ENCODE data around the gene ACTN1.

Gene ACTN1

DNA sequence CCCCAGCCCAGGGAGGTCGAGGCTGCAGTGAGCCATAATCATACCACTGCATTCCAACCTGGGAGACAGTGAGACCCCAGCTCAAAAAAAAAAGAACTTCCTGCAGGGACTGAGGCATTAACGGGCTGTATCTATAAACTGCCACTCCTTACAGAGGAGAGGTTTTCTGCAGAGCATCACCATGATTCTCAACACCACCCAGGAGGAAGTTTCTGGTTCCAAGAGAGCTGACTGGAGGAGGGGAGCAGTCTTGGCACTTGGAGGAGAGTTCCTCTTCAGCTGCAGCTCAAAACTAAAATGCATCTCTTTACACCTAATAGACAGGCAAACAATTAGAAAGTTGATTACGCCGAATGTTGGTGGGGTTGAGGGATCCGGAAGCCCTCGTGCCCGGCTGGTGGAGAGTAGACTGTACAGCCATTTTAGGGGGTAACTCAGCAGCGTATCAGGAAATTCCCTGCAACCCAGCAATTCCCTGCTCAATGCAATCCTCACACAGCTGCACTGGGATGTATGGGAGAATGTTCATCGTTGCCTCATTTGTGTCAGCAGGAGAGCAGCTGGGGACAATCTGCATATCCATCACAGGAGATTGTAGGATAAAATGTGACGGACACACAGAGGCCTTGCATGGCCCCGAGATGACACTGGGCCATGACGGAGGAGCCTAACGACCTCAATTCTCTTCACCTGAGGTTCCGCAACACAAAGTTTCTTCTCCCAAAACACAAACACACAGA is 36.6 kb downstream of the ACTN1 start:
- H3K36me3 ChIP-seq (ENCODE audit: control insufficient read depth in 1 of 2, insufficient read depth in 2 of 2, low read depth in 1 of 2, low read length in 2 of 2) = peaks cover 13 to 36% of the 10 kb centered on the region in 2 experiments
- H2BK120ac ChIP-seq (ENCODE audit: low read depth, low read length) = no peak overlapping the region
- no peak overlapping the region for H3K23ac ChIP-seq (ENCODE audit: low read length in 2 of 2)
- no peaks in the 10 kb centered on the region for H3K9me3 ChIP-seq (ENCODE audit: control insufficient read depth, low read length)
- H2BK15ac ChIP-seq (ENCODE audit: low read depth, poor library complexity, severe bottlenecking) = peak overlapping the region; percentile 6
- H4K91ac ChIP-seq (ENCODE audit: low read length) = peak overlapping the region; percentile 3
- H2BK5ac ChIP-seq (ENCODE audit: low read depth, low read length, poor library complexity, severe bottlenecking) = peak overlapping the region; percentile 9
- H3K9ac ChIP-seq (ENCODE audit: low read length) = no peak overlapping the region
- peak overlapping the region in 1 of 2 experiments; percentile 61 for H2BK12ac ChIP-seq (ENCODE audit: low read length in 2 of 2)
- no peaks in the 10 kb centered on the region for H3K79me1 ChIP-seq (replicated peaks; ENCODE audit: low read length, poor library complexity, severe bottlenecking)
- peak; percentile 58 for DNase-seq
- peak overlapping the region; percentile 12 for H3K4me2 ChIP-seq (ENCODE audit: low read length, poor library complexity, severe bottlenecking)
- peaks cover 70% of the 10 kb centered on the region for H3K4me1 ChIP-seq (ENCODE audit: control insufficient read depth, insufficient read depth, low read depth, low read length)
- H2AK5ac ChIP-seq (ENCODE audit: low read length, severe bottlenecking) = peak overlapping the region; percentile 32
- WGBS = 64% methylated on average over 13 of the region's 14 CpGs
- H3K18ac ChIP-seq (ENCODE audit: low read depth in 1 of 2, low read length in 2 of 2) = peak overlapping the region; percentile 8 to 29
- peak overlapping the region in 1 of 2 experiments; percentile 13 for H3K4ac ChIP-seq (ENCODE audit: low read depth in 1 of 2, low read length in 2 of 2)
- peak overlapping the region; percentile 84 for H3K27ac ChIP-seq (ENCODE audit: low read length, poor library complexity, severe bottlenecking)
- H2AFZ ChIP-seq (ENCODE audit: low read depth, low read length) = no peak overlapping the region
- no peaks in the 10 kb centered on the region for H3K27me3 ChIP-seq (ENCODE audit: control insufficient read depth in 1 of 2, insufficient read depth in 1 of 2, low read length in 2 of 2)
- H4K8ac ChIP-seq (ENCODE audit: low read length) = peak overlapping the region; percentile 22
- H3K14ac ChIP-seq (ENCODE audit: low read length in 2 of 2) = no peak overlapping the region
- no peak overlapping the region for H3K4me3 ChIP-seq (ENCODE audit: insufficient read depth in 1 of 2, low read depth in 1 of 2, low read length in 2 of 2)

DNA sequence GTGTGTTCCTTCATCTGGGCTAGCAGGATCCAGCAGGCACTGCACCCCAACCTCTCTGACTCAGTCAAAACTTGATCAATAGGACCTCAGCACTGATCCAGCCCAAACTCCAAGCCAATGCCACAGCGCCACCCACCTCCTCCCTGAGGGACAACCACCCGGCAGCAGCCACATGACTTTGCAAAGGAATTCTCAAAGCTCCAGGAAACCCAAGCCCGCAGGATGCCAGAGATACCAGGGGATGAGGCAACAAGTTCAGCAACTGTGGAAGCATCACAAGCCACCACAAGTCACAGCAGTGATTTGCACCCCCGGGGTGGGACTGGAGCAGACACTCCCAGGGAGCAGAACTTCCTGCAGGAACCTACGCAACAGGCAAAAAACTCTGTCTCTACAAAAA is 37.3 kb downstream of the ACTN1 start:
- DNase-seq = peak; percentile 96
- Histone ChIP-seq H2BK12ac (ENCODE audit: low read length in 2 of 2) (peak overlapping the region in 1 of 2 experiments; percentile 38), H4K8ac (ENCODE audit: low read length) (no peak overlapping the region), H3K27me3 (ENCODE audit: control insufficient read depth in 1 of 2, insufficient read depth in 1 of 2, low read length in 2 of 2) (no peaks in the 10 kb centered on the region), H4K91ac (ENCODE audit: low read length) (peak overlapping the region; percentile 29), H3K23ac (ENCODE audit: low read length in 2 of 2) (no peak overlapping the region), H2BK5ac (ENCODE audit: low read depth, low read length, poor library complexity, severe bottlenecking) (peak overlapping the region; percentile 31), H3K9me3 (ENCODE audit: control insufficient read depth, low read length) (no peaks in the 10 kb centered on the region), H2BK120ac (ENCODE audit: low read depth, low read length) (peak overlapping the region; percentile 36), H3K18ac (ENCODE audit: low read depth in 1 of 2, low read length in 2 of 2) (peak overlapping the region in 1 of 2 experiments; percentile 64), H2AK5ac (ENCODE audit: low read length, severe bottlenecking) (peak overlapping the region; percentile 40), H3K9ac (ENCODE audit: low read length) (no peak overlapping the region), H3K4me1 (ENCODE audit: control insufficient read depth, insufficient read depth, low read depth, low read length) (peaks cover 68% of the 10 kb centered on the region), H3K36me3 (ENCODE audit: control insufficient read depth in 1 of 2, insufficient read depth in 2 of 2, low read depth in 1 of 2, low read length in 2 of 2) (peaks cover 14 to 32% of the 10 kb centered on the region in 2 experiments), H2BK15ac (ENCODE audit: low read depth, poor library complexity, severe bottlenecking) (no peak overlapping the region), H3K79me1 (replicated peaks; ENCODE audit: low read length, poor library complexity, severe bottlenecking) (no peaks in the 10 kb centered on the region), H3K4me3 (ENCODE audit: insufficient read depth in 1 of 2, low read depth in 1 of 2, low read length in 2 of 2) (no peak overlapping the region), H3K14ac (ENCODE audit: low read length in 2 of 2) (no peak overlapping the region), H2AFZ (ENCODE audit: low read depth, low read length) (no peak overlapping the region), H3K4me2 (ENCODE audit: low read length, poor library complexity, severe bottlenecking) (no peak overlapping the region), H3K27ac (ENCODE audit: low read length, poor library complexity, severe bottlenecking) (peak overlapping the region; percentile 98), H3K4ac (ENCODE audit: low read depth in 1 of 2, low read length in 2 of 2) (no peak overlapping the region)
- WGBS = 42% methylated on average over 5 of the region's 5 CpGs

DNA sequence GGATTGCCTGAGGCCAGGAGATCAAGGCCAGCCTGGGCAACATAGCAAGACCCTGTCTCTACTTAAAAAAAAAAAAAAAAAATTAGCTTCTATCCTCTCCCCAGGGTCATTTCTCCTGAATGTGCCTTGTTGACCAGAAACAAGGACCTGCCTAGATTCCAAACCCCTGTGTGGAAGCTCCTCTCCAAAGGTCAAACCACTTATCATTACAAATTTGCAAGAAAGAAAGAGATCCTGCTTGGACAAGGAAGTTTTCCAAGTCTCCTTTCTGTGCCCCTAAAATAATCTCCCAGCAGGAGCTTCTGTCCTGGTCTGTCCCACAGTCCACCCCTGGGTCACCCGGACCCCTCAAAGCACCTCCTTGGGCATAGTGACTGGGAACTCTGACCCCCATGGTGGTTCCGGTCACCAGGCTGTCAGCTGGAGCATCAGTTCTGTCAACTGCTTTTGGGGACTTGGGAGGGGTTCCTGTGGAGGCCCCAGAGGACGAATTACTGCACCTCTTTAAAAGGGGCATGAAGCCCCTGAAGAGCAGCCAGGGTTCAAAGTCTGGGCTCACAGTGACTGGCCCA is 38.4 kb downstream of the ACTN1 start:
- Histone ChIP-seq H4K91ac (ENCODE audit: low read length) (no peak overlapping the region), H3K27me3 (ENCODE audit: control insufficient read depth in 1 of 2, insufficient read depth in 1 of 2, low read length in 2 of 2) (no peaks in the 10 kb centered on the region), H3K23ac (ENCODE audit: low read length in 2 of 2) (no peak overlapping the region), H3K14ac (ENCODE audit: low read length in 2 of 2) (no peak overlapping the region), H3K4me1 (ENCODE audit: control insufficient read depth, insufficient read depth, low read depth, low read length) (peaks cover 64% of the 10 kb centered on the region), H3K4me2 (ENCODE audit: low read length, poor library complexity, severe bottlenecking) (no peak overlapping the region), H2BK120ac (ENCODE audit: low read depth, low read length) (peak overlapping the region; percentile 71), H3K9ac (ENCODE audit: low read length) (no peak overlapping the region), H3K9me3 (ENCODE audit: control insufficient read depth, low read length) (no peaks in the 10 kb centered on the region), H3K27ac (ENCODE audit: low read length, poor library complexity, severe bottlenecking) (peak overlapping the region; percentile 98), H3K79me1 (replicated peaks; ENCODE audit: low read length, poor library complexity, severe bottlenecking) (no peaks in the 10 kb centered on the region), H2BK12ac (ENCODE audit: low read length in 2 of 2) (peak overlapping the region in 1 of 2 experiments; percentile 54), H3K18ac (ENCODE audit: low read depth in 1 of 2, low read length in 2 of 2) (peak overlapping the region in 1 of 2 experiments; percentile 52), H2BK15ac (ENCODE audit: low read depth, poor library complexity, severe bottlenecking) (peak overlapping the region; percentile 94), H2AFZ (ENCODE audit: low read depth, low read length) (no peak overlapping the region), H2AK5ac (ENCODE audit: low read length, severe bottlenecking) (peak overlapping the region; percentile 94), H3K4ac (ENCODE audit: low read depth in 1 of 2, low read length in 2 of 2) (no peak overlapping the region), H2BK5ac (ENCODE audit: low read depth, low read length, poor library complexity, severe bottlenecking) (peak overlapping the region; percentile 50), H3K4me3 (ENCODE audit: insufficient read depth in 1 of 2, low read depth in 1 of 2, low read length in 2 of 2) (no peak overlapping the region), H3K36me3 (ENCODE audit: control insufficient read depth in 1 of 2, insufficient read depth in 2 of 2, low read depth in 1 of 2, low read length in 2 of 2) (peaks cover 22 to 31% of the 10 kb centered on the region in 2 experiments), H4K8ac (ENCODE audit: low read length) (no peak overlapping the region)
- WGBS = 91% methylated on average over 3 of the region's 3 CpGs
- DNase-seq = peak; percentile 56

DNA sequence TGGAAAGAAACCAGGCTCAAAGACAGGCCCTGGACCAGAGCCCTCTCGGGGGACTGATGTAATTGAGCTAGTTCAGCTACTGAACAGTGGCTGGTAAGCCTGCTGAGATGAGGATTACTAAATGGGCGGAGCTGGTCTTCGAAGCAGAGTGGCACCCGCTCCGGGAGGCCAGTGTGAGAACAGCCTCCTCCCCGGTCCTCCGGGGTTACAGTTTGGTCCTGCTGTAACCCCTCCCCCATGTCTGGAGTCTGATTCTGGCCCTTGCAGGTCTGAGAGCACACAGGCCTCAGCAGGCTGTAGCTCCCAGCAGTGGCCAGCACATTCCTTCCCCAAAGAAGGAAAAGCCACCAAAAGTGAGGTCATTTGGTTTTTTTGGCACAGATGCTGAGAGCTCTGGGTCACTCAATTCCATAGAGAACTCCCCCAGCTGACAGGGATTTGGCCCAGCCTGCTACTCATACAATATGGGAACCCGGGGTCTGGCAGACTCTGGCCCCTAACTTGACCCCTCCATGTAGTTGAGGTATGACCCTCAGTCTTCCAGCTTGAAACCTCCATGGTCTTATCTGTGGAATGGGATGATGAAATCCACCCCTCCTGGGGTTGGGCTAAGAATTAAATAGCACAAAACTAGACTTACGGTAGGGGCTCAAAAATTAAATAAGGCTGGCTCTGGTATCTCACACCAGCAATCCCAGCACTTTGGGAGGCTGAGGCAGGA is 39.0 kb downstream of the ACTN1 start:
- H2BK120ac ChIP-seq (ENCODE audit: low read depth, low read length) = peak overlapping the region; percentile 29
- H3K4me3 ChIP-seq (ENCODE audit: insufficient read depth in 1 of 2, low read depth in 1 of 2, low read length in 2 of 2) = no peak overlapping the region
- no peak overlapping the region for H2AFZ ChIP-seq (ENCODE audit: low read depth, low read length)
- peak overlapping the region; percentile 82 for H2AK5ac ChIP-seq (ENCODE audit: low read length, severe bottlenecking)
- peak overlapping the region; percentile 50 for H2BK5ac ChIP-seq (ENCODE audit: low read depth, low read length, poor library complexity, severe bottlenecking)
- peaks cover 22 to 29% of the 10 kb centered on the region in 2 experiments for H3K36me3 ChIP-seq (ENCODE audit: control insufficient read depth in 1 of 2, insufficient read depth in 2 of 2, low read depth in 1 of 2, low read length in 2 of 2)
- H3K18ac ChIP-seq (ENCODE audit: low read depth in 1 of 2, low read length in 2 of 2) = peak overlapping the region; percentile 53 to 65
- peak; percentile 98 for DNase-seq
- H3K27me3 ChIP-seq (ENCODE audit: control insufficient read depth in 1 of 2, insufficient read depth in 1 of 2, low read length in 2 of 2) = no peaks in the 10 kb centered on the region
- H3K79me1 ChIP-seq (replicated peaks; ENCODE audit: low read length, poor library complexity, severe bottlenecking) = no peaks in the 10 kb centered on the region
- H3K14ac ChIP-seq (ENCODE audit: low read length in 2 of 2) = no peak overlapping the region
- H2BK15ac ChIP-seq (ENCODE audit: low read depth, poor library complexity, severe bottlenecking) = no peak overlapping the region
- H4K8ac ChIP-seq (ENCODE audit: low read length) = no peak overlapping the region
- H3K4me2 ChIP-seq (ENCODE audit: low read length, poor library complexity, severe bottlenecking) = no peak overlapping the region
- peak overlapping the region in 1 of 2 experiments; percentile 26 for H3K4ac ChIP-seq (ENCODE audit: low read depth in 1 of 2, low read length in 2 of 2)
- peak overlapping the region; percentile 13 for H3K9ac ChIP-seq (ENCODE audit: low read length)
- no peaks in the 10 kb centered on the region for H3K9me3 ChIP-seq (ENCODE audit: control insufficient read depth, low read length)
- H3K4me1 ChIP-seq (ENCODE audit: control insufficient read depth, insufficient read depth, low read depth, low read length) = peaks cover 64% of the 10 kb centered on the region
- peak overlapping the region; percentile 28 for H4K91ac ChIP-seq (ENCODE audit: low read length)
- H2BK12ac ChIP-seq (ENCODE audit: low read length in 2 of 2) = no peak overlapping the region
- H3K23ac ChIP-seq (ENCODE audit: low read length in 2 of 2) = no peak overlapping the region
- H3K27ac ChIP-seq (ENCODE audit: low read length, poor library complexity, severe bottlenecking) = peak overlapping the region; percentile 98
- 11% methylated on average over 9 of the region's 9 CpGs for WGBS
